Loucy (cell line): Measurements from ENCODE around the gene RPUSD1.

Source experiments
- H2AFZ ChIP-seq: fragments of 200-600 bp; sonication (generic); 2 replicates; pipeline ENCODE4 v1.6.0; 2016; ENCODE audit warnings: antibody characterized with exemption, mild to moderate bottlenecking, low read length, moderate library complexity
- H3F3A ChIP-seq: fragments of 200-600 bp; 2 replicates; pipeline ENCODE4 v1.6.0; 2016; ENCODE audit warnings: antibody characterized with exemption, low read depth, mild to moderate bottlenecking
- H3K27me3 ChIP-seq: fragments of 200-600 bp; sonication (generic); 2 replicates; pipeline ENCODE4 v1.6.1; 2014; ENCODE audit warnings: low read length, mild to moderate bottlenecking; ENCODE audit not compliant: insufficient read depth, poor library complexity, severe bottlenecking
- H3K36me3 ChIP-seq: fragments of 200-600 bp; sonication (generic); 2 replicates; pipeline ENCODE4 v1.6.1; 2016; ENCODE audit warnings: low read length; ENCODE audit not compliant: insufficient read depth
- H3K4me1 ChIP-seq: fragments of 200-600 bp; sonication (generic); 2 replicates; pipeline ENCODE4 v1.5.1; 2014; ENCODE audit warnings: low read length, mild to moderate bottlenecking; ENCODE audit not compliant: insufficient read depth, poor library complexity, severe bottlenecking
- H3K4me2 ChIP-seq: fragments of 200-600 bp; sonication (generic); 2 replicates; pipeline ENCODE4 v1.6.0; 2014; ENCODE audit warnings: antibody characterized with exemption, low read length, low read depth, mild to moderate bottlenecking; ENCODE audit not compliant: poor library complexity, severe bottlenecking
- H3K4me3 ChIP-seq: fragments of 200-600 bp; sonication (generic); 2 replicates; pipeline ENCODE4 v1.5.1; 2014; ENCODE audit warnings: low read length, mild to moderate bottlenecking, mixed read lengths; ENCODE audit not compliant: poor library complexity, severe bottlenecking
- H3K79me2 ChIP-seq: fragments of 200-600 bp; sonication (generic); 2 replicates; pipeline ENCODE4 v1.6.1; 2014; ENCODE audit warnings: low read length; ENCODE audit not compliant: insufficient read depth
- H3K9ac ChIP-seq: fragments of 200-600 bp; sonication (generic); 2 replicates; pipeline ENCODE4 v1.6.0; 2014; ENCODE audit warnings: mild to moderate bottlenecking, low read depth, low read length, moderate library complexity; ENCODE audit not compliant: poor library complexity, severe bottlenecking
- H3K9me2 ChIP-seq: fragments of 200-600 bp; sonication (generic); replicated peaks from 2 replicates; pipeline ENCODE4 v1.6.1; 2016; ENCODE audit warnings: low read depth, low read length, mixed read lengths
- H3K9me3 ChIP-seq: fragments of 200-600 bp; sonication (generic); 2 replicates; pipeline ENCODE4 v1.6.1; 2014; ENCODE audit warnings: mild to moderate bottlenecking, antibody characterized with exemption, low read length, low read depth; ENCODE audit not compliant: insufficient read depth
- H4K20me1 ChIP-seq: fragments of 200-600 bp; sonication (generic); 2 replicates; pipeline ENCODE4 v1.6.0; 2014; ENCODE audit warnings: antibody characterized with exemption, low read length, mild to moderate bottlenecking; ENCODE audit not compliant: insufficient read depth, poor library complexity, severe bottlenecking
- EZH2phosphoT487 ChIP-seq: fragments of 200-600 bp; IDR thresholded peaks from 2 replicates; pipeline ENCODE4 v1.6.1; 2018; ENCODE audit warnings: antibody characterized with exemption, mild to moderate bottlenecking, moderate library complexity, borderline replicate concordance
- TF ChIP-seq, protein P1 (sequence below): fragments of 200-600 bp; sonication (generic); conservative IDR thresholded peaks from 2 replicates; pipeline ENCODE4 v1.5.1; 2014; ENCODE audit warnings: mild to moderate bottlenecking, antibody characterized with exemption, low read length

Gene RPUSD1

DNA sequence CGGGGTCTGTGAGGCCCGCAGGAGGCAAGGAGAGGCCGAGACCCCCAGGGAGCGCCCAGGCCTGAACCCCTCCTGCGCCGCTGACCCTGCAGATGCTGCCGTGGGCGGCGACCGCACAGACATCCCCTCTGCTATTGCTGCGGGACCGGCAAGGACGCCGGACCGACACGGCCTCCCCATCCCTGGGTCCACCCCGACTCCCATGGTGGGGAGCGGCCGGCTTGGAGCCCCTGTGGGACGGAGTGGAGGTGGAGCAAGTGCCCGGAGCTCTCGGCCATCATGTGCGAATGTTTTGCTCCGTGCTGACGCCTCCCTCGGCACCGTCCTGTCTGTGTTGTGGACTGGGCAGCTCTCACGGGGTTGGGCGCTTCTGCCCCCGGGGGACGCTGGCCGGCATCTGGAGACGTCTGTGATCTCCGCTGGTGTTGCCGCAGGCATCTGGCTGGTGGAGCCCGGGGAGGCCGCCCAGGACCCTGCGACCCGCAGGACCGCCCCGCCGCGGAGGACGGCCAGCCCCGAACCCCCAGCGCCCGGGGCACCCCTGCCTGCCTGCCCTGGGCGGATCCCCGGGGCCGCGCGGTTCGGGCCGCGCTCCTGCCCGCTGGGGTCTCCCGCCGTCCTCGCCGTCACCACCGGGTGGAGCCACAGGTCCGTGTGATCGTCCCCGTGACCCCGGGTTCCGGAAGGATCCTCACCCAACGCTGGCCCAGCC lies 25.2 kb upstream of the RPUSD1 start:
- Histone ChIP-seq H3K27me3 (no peaks in the 10 kb centered on the region), H2AFZ (no peak overlapping the region), H3K4me3 (no peak overlapping the region), H3K79me2 (no peaks in the 10 kb centered on the region), H3K9ac (no peak overlapping the region), H4K20me1 (no peaks in the 10 kb centered on the region), H3K9me3 (no peaks in the 10 kb centered on the region), H3K9me2 (no peaks in the 10 kb centered on the region), H3K4me1 (no peaks in the 10 kb centered on the region), H3K36me3 (no peaks in the 10 kb centered on the region), H3F3A (no peaks in the 10 kb centered on the region), H3K4me2 (no peak overlapping the region)
- TF ChIP-seq, protein P1, sequence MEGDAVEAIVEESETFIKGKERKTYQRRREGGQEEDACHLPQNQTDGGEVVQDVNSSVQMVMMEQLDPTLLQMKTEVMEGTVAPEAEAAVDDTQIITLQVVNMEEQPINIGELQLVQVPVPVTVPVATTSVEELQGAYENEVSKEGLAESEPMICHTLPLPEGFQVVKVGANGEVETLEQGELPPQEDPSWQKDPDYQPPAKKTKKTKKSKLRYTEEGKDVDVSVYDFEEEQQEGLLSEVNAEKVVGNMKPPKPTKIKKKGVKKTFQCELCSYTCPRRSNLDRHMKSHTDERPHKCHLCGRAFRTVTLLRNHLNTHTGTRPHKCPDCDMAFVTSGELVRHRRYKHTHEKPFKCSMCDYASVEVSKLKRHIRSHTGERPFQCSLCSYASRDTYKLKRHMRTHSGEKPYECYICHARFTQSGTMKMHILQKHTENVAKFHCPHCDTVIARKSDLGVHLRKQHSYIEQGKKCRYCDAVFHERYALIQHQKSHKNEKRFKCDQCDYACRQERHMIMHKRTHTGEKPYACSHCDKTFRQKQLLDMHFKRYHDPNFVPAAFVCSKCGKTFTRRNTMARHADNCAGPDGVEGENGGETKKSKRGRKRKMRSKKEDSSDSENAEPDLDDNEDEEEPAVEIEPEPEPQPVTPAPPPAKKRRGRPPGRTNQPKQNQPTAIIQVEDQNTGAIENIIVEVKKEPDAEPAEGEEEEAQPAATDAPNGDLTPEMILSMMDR: peak; percentile 17; the same call in 1 of the 2 replicates
- no peak for TF ChIP-seq EZH2phosphoT487

DNA sequence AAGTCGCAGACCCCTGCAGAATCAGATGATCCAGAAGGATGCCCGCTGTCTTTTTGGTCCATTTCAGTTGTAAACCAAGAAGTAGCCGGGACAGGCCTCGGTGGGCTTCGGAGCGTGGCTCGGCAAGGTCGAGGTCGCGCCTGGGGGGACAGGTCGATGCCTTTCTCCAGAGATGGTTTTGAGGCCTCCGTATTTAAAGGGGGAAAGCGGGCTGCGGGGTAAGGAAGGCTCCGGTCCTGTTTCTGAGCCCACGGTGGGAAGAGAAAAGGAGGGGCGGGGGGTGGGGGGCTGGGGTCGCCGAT lies 19.9 kb upstream of the RPUSD1 start:
- Histone ChIP-seq H3K4me3 (peak overlapping the region; percentile 77), H3K79me2 (no peaks in the 10 kb centered on the region), H3K4me1 (no peaks in the 10 kb centered on the region), H3K27me3 (no peaks in the 10 kb centered on the region), H3K4me2 (no peak overlapping the region), H4K20me1 (no peaks in the 10 kb centered on the region), H3K9ac (no peak overlapping the region), H3F3A (no peaks in the 10 kb centered on the region), H3K9me3 (no peaks in the 10 kb centered on the region), H3K36me3 (no peaks in the 10 kb centered on the region), H2AFZ (no peak overlapping the region), H3K9me2 (no peaks in the 10 kb centered on the region)
- no peak for TF ChIP-seq EZH2phosphoT487
- TF ChIP-seq, protein P1: no peak

DNA sequence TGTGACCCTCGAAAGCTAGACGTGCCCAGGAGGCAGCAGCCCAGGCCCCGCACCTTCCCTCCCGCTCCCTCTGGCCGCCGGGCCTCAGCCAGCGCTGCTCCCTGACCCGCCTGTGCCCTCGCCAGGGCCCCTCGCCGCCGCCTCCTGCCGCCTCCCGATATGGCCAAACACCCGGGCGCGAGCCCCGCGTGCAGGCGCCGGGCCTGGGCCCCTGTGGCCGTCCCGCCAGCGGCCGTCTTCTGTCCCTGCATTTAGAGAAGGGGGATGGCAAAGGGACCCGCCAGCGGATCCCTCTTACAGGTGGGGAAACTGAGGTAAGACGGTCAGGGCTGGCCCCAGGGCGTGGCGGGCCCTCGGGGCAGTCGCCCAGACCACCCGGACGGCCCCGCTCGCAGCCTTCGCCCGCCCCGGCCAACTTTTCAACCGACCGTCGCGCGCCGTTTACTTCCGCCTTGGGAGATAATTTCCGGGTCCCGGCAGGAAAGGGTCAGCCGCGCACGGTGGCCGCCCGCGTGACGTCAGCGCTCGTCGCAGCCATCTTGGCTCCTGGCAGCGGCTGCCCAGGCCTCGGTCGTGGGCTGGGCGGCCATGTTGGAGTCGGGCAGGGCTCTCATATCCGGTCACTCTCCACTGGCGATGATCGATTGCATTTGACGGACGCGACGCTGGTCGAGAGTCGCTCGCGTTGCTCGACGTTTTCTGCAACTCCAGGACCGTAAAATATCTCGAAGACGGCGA lies 19.3 kb upstream of the RPUSD1 start:
- H3F3A ChIP-seq: no peaks in the 10 kb centered on the region
- H3K9me2 ChIP-seq: no peaks in the 10 kb centered on the region
- peak overlapping the region; percentile 80 for H3K9ac ChIP-seq
- H3K4me3 ChIP-seq: peak overlapping the region; percentile 77
- no peaks in the 10 kb centered on the region for H3K27me3 ChIP-seq
- H3K79me2 ChIP-seq: no peaks in the 10 kb centered on the region
- no peaks in the 10 kb centered on the region for H4K20me1 ChIP-seq
- no peak overlapping the region; the same call in 1 of the 2 replicates for H2AFZ ChIP-seq
- no peaks in the 10 kb centered on the region for H3K9me3 ChIP-seq
- H3K4me2 ChIP-seq: peak overlapping the region; percentile 40
- TF ChIP-seq EZH2phosphoT487: no peak
- TF ChIP-seq, protein P1: no peak
- H3K4me1 ChIP-seq: no peaks in the 10 kb centered on the region
- no peaks in the 10 kb centered on the region for H3K36me3 ChIP-seq
